8988T (cell line): ENCODE measurements around the gene MAP3K2.

Experiments used
- DNase-seq: peaks from one replicate; pipeline ENCODE4 v3.0.0; 2011

MAP3K2 gene

DNA sequence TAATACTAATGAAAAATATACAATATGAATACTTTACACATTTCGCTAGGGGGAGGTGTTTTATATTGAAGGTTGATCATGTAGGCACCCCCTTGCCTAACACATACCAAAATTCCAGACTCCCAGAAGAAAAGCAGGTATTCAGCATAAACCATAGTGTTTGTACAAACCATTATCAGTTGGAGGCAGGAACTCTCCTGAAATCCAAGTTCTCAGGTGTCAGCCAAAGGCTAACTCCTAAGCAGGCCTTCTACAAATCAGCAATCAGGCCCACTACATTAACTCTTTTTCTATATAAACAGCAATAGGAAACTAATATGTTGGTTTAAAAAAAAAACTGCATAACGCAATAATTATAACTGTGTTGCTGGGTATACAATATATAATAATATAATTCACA, 44.5 kb downstream of the MAP3K2 start:
- no peak for DNase-seq

GRCh38 chr2:127342101-127342500, 45.7 kb downstream of the MAP3K2 start:
- DNase-seq, result no peak

DNA sequence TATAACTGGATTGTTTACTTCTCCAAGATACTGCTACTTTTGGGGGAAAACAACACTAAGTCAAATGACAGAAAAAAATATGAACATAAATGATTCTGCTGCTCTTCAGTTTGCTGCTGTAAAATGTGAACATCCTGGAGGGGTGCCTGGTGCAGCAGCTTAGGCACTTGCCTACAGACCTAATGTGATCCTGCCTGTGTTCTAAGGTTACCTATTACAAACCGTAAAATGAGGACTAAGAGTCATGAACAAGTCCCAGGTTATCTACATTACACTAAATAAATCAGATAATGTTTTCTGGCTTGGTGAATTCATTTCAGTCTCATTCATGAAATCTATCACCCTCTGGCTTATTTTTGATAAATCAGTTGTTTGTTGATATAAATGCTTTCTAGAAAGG, 55.4 kb downstream of the MAP3K2 start:
- DNase-seq, result no peak

- no peak for DNase-seq
Measured at GRCh38 chr2:127330753-127331152, 57.0 kb downstream of the MAP3K2 start.

DNA sequence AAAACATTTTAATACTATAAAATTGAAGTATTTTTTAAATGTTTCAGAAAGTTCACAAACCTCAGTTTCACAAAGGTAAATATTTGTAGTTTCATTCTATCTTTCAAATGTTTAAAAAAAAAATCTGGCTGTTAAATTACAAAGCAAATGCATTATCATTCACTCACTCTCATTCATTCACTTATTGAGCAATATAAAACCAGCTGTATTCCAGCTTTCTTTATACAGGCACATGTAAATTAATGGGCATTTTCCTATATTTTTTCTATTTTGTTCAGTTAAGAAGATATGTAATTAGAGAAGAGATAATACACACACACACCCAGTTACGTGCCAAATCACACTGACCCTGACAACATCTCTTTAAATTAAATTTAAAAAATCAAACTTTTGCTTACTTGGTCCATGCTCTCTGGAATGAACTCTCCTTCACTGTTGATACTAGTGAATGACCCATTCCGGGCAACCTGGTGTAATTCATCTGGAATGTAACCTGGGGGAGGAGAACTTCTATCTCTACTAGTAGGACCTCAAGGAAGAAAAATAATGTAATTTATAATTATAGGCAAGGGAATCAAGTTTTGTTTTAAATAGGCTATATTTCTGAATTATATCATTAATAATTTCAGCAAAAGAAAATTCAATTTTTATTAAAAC, 61.4 kb downstream of the MAP3K2 start:
- no peak for DNase-seq

DNA sequence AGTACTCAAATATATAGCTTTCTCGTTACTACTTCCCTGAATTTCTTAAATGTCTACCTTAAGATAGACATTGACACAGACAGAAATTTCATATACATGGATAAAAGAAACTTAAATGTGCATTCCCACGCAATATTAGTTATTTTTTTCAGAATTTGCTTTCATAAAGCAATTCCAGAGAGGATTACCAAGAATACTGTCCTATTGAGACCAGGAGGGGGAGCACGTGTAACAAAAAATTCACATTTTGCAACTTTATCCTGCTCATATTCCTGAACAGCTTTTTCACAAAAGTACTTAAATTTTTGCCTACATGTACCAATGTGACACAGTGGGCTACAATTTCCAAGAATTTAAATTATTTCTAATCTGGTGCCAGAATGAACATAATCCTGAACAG, 63.1 kb downstream of the MAP3K2 start:
- peak; percentile 18 for DNase-seq

- no peak for DNase-seq
Measured at GRCh38 chr2:127321303-127321702, 66.5 kb downstream of the MAP3K2 start.

- DNase-seq, result no peak
Measured at GRCh38 chr2:127320586-127321275, 67.0 kb downstream of the MAP3K2 start.

GRCh38 chr2:127320067-127320466, 67.7 kb downstream of the MAP3K2 start:
- no peak for DNase-seq

GRCh38 chr2:127314193-127314988, 73.4 kb downstream of the MAP3K2 start:
- no peak for DNase-seq

- no peak for DNase-seq
Measured at GRCh38 chr2:127313406-127313805, 74.4 kb downstream of the MAP3K2 start.

DNA sequence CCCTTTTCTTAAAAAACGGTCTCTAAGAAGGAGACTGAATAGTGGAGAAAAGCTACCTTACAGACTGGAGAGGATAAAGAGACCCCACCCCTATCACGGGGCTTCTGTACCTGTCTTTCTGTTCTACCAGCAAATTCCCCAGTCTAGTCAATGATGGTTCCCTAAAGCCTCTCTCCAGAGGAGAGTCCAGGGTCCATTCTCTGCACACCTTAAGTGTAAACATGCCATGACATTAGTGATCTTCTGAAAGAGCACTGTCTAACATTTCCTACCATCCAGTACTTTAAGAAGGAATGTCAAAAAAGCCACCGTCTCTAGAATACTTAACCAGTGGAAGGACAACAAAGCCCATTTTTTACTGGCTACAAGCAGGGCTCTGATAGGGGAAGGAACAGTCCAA, 76.8 kb downstream of the MAP3K2 start:
- no peak for DNase-seq

- no peak for DNase-seq
Measured at GRCh38 chr2:127309468-127309867, 78.3 kb downstream of the MAP3K2 start.

GRCh38 chr2:127308586-127309138, 79.1 kb downstream of the MAP3K2 start:
- no peak for DNase-seq

- DNase-seq, result no peak
Measured at GRCh38 chr2:127305990-127306585, 81.7 kb downstream of the MAP3K2 start.

DNA sequence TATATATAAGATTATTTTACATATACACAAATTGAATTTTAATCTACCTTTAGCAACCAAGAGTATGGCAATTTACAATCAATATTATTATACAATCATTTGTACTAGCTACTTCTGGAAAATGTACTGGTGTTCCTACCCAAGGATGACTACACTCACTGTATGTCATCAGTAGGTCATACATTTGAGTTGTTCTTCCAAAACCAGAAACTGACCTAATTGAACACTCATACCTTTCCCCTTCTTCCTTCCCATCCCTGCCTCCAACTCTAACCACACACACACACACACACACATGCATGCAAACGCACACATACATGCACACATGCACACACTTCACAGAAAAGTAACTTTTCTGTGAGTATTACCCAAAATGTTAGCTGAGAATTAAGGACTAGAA, 85.6 kb downstream of the MAP3K2 start:
- no peak for DNase-seq

DNA sequence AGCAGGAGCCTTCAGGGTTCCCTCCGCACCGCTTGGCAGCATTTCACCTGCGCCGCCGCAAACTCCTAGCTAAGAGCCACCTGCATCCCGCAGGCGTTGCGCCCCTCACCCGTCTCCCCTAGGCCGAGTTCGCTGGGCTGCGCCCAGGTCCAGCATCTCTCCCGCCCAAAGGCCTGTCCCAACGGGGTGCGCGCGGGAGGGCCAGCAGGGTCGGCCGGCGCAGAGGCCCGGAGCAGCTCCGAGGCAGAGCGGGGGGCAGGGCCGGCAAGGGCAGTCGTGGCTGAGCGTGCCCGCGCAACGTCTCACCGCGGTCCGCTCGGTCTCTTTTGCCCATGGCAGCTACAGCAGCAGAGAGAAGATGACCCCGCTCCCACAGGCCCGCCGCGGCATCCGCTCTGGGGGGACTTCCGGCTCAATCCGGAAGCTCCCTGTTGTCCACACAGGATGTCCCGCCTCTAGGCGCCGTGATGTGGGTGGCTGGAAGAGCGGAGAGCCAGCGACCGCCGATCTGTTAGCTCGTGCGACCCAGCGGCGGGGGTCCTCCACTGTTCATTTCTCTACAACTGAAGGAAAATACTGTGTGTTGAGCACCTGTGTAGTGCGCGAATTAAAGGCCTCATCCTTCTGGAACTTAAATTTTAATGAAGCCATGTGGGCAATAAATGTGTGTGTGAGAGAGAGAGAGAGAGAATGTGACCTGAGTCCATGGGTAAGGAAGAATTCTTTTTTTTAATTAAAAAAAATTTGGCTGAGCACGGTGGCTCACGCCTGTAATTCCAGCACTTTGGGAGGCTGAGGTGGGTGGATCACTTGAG, 93.8 kb downstream of the MAP3K2 start, which contains the start of gene ERCC3:
Gene ERCC3, minus strand, starts transcription at position 397 of the 815 bp plus-strand sequence. Its CDS starts 63 bp downstream, at position 334.
- peak; percentile 84 for DNase-seq

GRCh38 chr2:127293386-127293747, 94.4 kb downstream of the MAP3K2 start:
- no peak for DNase-seq

GRCh38 chr2:127288274-127288673, 99.5 kb downstream of the MAP3K2 start:
- DNase-seq, result no peak

GRCh38 chr2:127283275-127283674, 104.5 kb downstream of the MAP3K2 start:
- no peak for DNase-seq

GRCh38 chr2:127280693-127281092, 107.1 kb downstream of the MAP3K2 start:
- no peak for DNase-seq

DNA sequence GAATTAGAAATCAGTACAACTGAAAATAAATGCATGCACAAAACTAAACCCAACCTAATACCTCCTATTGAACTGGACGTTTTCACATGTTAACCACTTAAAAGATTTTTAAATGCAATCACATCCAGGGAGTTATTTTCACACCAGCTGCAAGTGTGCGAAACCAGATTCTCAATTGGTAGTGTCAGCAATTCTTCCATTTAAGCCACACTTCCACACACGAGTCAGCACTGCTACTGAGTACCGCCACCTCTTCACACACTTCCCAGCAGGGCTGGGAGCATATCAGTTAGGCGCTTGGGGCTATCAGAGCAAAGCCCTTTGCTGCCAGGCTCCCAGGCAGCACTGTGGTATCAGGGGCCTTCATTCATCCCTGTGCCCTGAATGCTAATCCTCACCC, 108.0 kb downstream of the MAP3K2 start:
- no peak for DNase-seq
